K562 (cell line): ENCODE data around the gene MYO5C. TPM values are rescaled to one million over a fixed set of nuclear protein-coding genes. Genes with fewer than 3 reads are reported as not detected.

Source experiments
- ARID3A ChIP-seq: IDR thresholded peaks from 2 replicates; pipeline ENCODE4 v1.6.1; 2012; ENCODE audit warnings: low read depth, low read length, improper control_type of control experiment, borderline replicate concordance
- ARID4B ChIP-seq: sonication (generic); formaldehyde crosslinking; IDR thresholded peaks from 2 replicates; pipeline ENCODE4 v1.8.0; 2022; ENCODE audit warnings: mild to moderate bottlenecking, missing genetic modification reagents
- ATF1 ChIP-seq, 2 experiments: fragments of 450-650 bp in 1 of 2; IDR thresholded peaks; 2 replicates each; pipeline ENCODE4 v1.6.1; 2016; ENCODE audit warnings: missing compliant biosample characterization in 1 of 2, missing genetic modification characterization in 1 of 2
- CGGBP1 ChIP-seq: fragments of 250-450 bp; sonication (Bioruptor Pico); IDR thresholded peaks from 2 replicates; pipeline ENCODE4 v1.9.0; 2021; ENCODE audit warnings: mild to moderate bottlenecking
- CREB1 ChIP-seq, 2 experiments: sonication (generic) in 1 of 2; formaldehyde crosslinking in 1 of 2; IDR thresholded peaks; 2 replicates each; pipeline versions ENCODE4 v1.6.1 to v1.8.0; 2012 to 2022; ENCODE audit warnings: inconsistent platforms in 1 of 2, mild to moderate bottlenecking in 1 of 2, missing genetic modification reagents in 1 of 2, moderate library complexity in 1 of 2
- CREM ChIP-seq: IDR thresholded peaks from 2 replicates; pipeline ENCODE4 v1.6.1; 2014; ENCODE audit warnings: antibody characterized with exemption, low read depth
- CXXC5 ChIP-seq: fragments of 250-450 bp; sonication (Bioruptor Pico); IDR thresholded peaks from 2 replicates; pipeline ENCODE4 v1.8.0; 2022; ENCODE audit warnings: inconsistent platforms, mild to moderate bottlenecking, moderate library complexity
- NFIC ChIP-seq: fragments of 450-650 bp; IDR thresholded peaks from 2 replicates; pipeline ENCODE4 v1.6.1; 2017; ENCODE audit warnings: mild to moderate bottlenecking, inconsistent platforms
- NRF1 ChIP-seq, 2 experiments: fragments of 450-650 bp; IDR thresholded peaks in 1 of 2; conservative IDR thresholded peaks in 1 of 2; 2 replicates each; pipeline ENCODE4 v1.6.1; 2014; ENCODE audit warnings: mild to moderate bottlenecking in 2 of 2
- PHF8 ChIP-seq: fragments of 200-600 bp; sonication (generic); IDR thresholded peaks from 2 replicates; pipeline ENCODE4 v1.6.1; 2012; ENCODE audit warnings: mixed run types, mild to moderate bottlenecking, inconsistent platforms, low read length, moderate library complexity, borderline replicate concordance
- RB1 ChIP-seq: fragments of 450-650 bp; IDR thresholded peaks from 2 replicates; pipeline ENCODE4 v1.6.1; 2017; ENCODE audit warnings: low read depth, mild to moderate bottlenecking
- SNRNP70 ChIP-seq: fragments of 200-400 bp; formaldehyde crosslinking; optimal IDR thresholded peaks from 2 replicates; pipeline ENCODE3; 2017; ENCODE audit warnings: low read depth, low read length
- VEZF1 ChIP-seq: fragments of 200-800 bp; sonication (Bioruptor generic); IDR thresholded peaks from 2 replicates; pipeline ENCODE4 v1.6.1; 2017; ENCODE audit warnings: missing genetic modification characterization, missing compliant biosample characterization
- ZBTB7A ChIP-seq: IDR thresholded peaks from 2 replicates; pipeline ENCODE4 v1.6.1; 2011; ENCODE audit warnings: low read depth, mild to moderate bottlenecking, low read length, moderate library complexity, borderline replicate concordance; ENCODE audit not compliant: control insufficient read depth
- polyA plus RNA-seq, 8 experiments: library from polyadenylated mRNA; depleted of rRNA in 4 of 8; stranded (reverse) in 5 of 8; unstranded in 3 of 8; fragments of >200 nt; fragmentation: Nextera tagmentation in 2 of 8; fragmentation: Illumina TruSeq in 1 of 8; extraction: Ambion mirVana in 2 of 8; extraction: Trizol in 1 of 8; gene quantifications; 2 replicates each; pipeline versions ENCODE4 v1.2.1 to v1.2.3, GENCODE V29; 2011 to 2014; ENCODE audit warnings: inconsistent platforms in 1 of 8, missing spikeins in 1 of 8
- total RNA-seq, 7 experiments: library from RNA; depleted of rRNA in 6 of 7; stranded (reverse); fragments of >200 nt in 6 of 7; fragmentation: Illumina TruSeq in 2 of 7; extraction: Trizol in 2 of 7; gene quantifications; 2 replicates each; pipeline versions ENCODE4 v1.2.1 to v1.2.3, GENCODE V29; 2011 to 2021; ENCODE audit warnings: low replicate concordance in 1 of 7
- TF ChIP-seq, protein P1 (sequence below): fragments of 250-450 bp; sonication (Bioruptor Pico); IDR thresholded peaks from 2 replicates; pipeline ENCODE4 v1.4.0; 2020; ENCODE audit warnings: borderline replicate concordance

Gene MYO5C
- total and polyA plus RNA-seq, 9 of the 15 experiments (the other 6 are each of a cell fraction or from before 2014, with no cell fraction given), result 0.01 to 0.24 TPM; not detected in 7

GRCh38 chr15:52179278-52180195 lies 116.1 kb downstream of the MYO5C start (continued):
- TF ChIP-seq ARID3A (no peak), ATF1 (CRISPR knock-in tag; IDR thresholded peaks at IDR 0.05) (no peak), ATF1 (tag; IDR thresholded peaks at IDR 0.05) (peak; percentile 76), NFIC (peak; percentile 38; the same call in 1 of the 2 replicates), ZBTB7A (peak; percentile 37; the same call in 1 of the 2 replicates), ARID4B (0 out of 2 replicates have a peak, but pooled peaks have one; percentile 35), NRF1 (conservative IDR thresholded peaks at IDR 0.05 in 1 of 2, IDR thresholded peaks at IDR 0.05 in 1 of 2) (peak in 1 of 2 experiments; percentile 57; a peak in 2 of 4 replicates), CREB1 (IDR thresholded peaks at IDR 0.05) (peak; percentile 47; the same call in 1 of the 2 replicates), CREB1 (CRISPR knock-in tag; IDR thresholded peaks at IDR 0.05) (peak; percentile 51; the same call in 1 of the 2 replicates), CREM (peak; percentile 61; the same call in 1 of the 2 replicates), VEZF1 (CRISPR knock-in tag) (peak; percentile 68), CGGBP1 (CRISPR knock-in tag) (no peak), PHF8 (peak; percentile 35; the same call in 1 of the 2 replicates), SNRNP70 (no peak), CXXC5 (CRISPR knock-in tag) (peak; percentile 60), RB1 (peak; percentile 70; the same call in 1 of the 2 replicates)
- TF ChIP-seq, protein P1, sequence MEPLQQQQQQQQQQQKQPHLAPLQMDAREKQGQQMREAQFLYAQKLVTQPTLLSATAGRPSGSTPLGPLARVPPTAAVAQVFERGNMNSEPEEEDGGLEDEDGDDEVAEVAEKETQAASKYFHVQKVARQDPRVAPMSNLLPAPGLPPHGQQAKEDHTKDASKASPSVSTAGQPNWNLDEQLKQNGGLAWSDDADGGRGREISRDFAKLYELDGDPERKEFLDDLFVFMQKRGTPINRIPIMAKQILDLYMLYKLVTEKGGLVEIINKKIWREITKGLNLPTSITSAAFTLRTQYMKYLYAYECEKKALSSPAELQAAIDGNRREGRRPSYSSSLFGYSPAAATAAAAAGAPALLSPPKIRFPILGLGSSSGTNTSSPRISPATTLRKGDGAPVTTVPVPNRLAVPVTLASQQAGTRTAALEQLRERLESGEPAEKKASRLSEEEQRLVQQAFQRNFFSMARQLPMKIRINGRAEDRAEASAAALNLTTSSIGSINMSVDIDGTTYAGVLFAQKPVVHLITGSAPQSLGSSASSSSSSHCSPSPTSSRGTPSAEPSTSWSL (CRISPR knock-in tag), result no peak
